GM13976 (cell line): ENCODE data around the gene AGMAT.

Source experiments
- DNase-seq: peaks from one replicate; pipeline ENCODE4 v3.0.0; 2012; ENCODE audit warnings: low spot score
- CTCF ChIP-seq: IDR thresholded peaks from 2 replicates; pipeline ENCODE4 v1.5.1; 2012; ENCODE audit warnings: borderline replicate concordance, mild to moderate bottlenecking; ENCODE audit not compliant: insufficient read depth; ENCODE audit errors: extremely low read depth, missing control alignments, control extremely low read depth
- in situ Hi-C: fragments of 300-500 bp; cut with MboI; formaldehyde crosslinking; loops from one replicate; pipeline ENCODE4 v1.12.0; 2022; ENCODE audit warnings: low sequenced_read_pairs, mixed read lengths, inconsistent platforms; ENCODE audit not compliant: unreplicated experiment

Gene AGMAT

DNA sequence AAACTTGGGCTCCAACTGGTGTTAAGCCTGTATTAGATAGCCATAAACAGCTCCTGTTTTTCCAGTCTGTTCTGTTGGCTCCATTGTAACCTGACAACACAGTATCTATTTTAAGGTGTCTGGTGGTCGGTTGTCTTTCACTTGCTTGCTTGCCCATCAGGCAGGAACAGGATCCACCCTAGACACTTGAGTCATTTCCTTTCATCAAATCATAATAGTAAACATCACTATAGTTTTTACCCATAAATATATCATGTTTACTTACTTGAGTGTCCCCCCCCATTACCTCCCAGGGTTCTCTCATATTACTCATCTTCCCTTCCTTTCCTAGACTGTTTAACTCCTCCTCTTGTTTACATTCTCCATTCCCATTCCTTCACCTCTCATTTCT lies 35.3 kb upstream of the AGMAT start:
- no peak for TF ChIP-seq CTCF
- no peak for DNase-seq
- in situ Hi-C loops: no loop called here

GRCh38 chr1:15618655-15619525 lies 34.0 kb upstream of the AGMAT start:
- in situ Hi-C loops: no loop called here
- DNase-seq: peak; percentile 33
- TF ChIP-seq CTCF: no peak

DNA sequence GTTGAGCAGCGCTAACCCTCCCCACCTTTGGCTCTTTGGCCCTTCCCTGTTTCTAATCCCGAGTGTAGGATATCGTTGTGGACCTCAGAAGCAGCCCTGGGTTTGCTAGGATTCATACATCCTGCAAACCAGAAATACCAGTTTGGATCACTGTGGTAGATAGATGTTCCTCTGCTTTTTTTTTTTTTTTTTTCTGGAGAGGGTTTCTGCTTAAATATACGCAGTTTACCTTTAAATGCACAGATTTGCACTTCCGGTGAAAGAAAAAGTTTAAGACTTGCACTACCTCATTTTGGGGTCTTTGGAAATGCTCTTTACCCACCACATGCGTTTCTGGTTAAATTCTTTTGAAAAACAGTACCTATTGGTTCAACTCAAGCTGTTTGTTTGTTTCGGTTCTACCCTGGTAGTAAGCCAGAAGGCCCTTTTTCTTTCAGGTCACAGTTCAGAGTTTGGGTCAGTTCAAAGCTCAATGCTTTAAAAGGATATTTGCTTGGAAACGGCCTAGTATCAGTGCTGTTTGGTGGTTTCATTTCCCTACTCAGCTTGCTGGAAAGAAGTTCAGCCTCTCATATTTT lies 33.3 kb upstream of the AGMAT start:
- DNase-seq: peak; percentile 62

DNA sequence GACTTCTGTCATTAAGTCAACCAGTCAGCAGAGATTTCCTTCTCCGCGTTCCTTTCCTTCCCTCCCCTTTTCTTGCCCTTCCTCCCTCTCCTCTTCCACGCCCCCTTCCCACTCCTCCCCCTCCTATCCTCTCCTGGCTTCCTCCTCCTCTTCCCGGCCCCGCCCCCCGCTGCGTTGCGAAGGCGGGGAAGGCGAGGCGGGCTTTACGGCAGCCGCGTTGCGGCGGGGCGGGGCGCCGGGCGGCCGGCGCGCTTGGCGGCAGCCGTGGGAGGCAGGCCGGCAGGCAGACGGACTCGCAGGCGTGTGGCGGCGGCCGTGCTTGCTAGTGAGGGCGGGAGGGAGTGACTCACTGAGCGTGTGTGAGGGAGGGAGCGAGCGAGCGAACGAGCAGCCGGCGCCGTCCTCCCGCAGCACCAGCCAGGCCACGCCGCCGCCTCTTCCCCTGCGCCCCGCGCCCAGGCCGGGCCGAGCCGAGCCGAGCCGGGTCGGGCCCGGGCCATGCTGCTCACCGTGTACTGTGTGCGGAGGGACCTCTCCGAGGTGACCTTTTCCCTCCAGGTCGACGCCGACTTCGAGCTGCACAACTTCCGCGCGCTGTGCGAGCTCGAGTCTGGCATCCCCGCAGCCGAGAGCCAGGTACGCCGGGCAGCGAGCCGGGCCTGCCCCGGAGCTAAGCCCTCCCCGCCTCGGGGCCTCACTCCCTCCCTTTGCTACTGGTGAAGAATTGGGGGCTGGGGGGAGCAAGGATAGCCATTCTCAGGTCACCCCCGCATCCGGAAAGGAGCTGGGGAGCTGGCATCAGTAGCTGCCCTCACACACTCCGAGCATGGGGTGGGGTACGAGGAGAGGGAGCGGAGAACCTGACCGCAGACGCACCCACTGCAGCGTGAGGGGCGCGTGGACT lies 32.6 kb upstream of the AGMAT start, which contains the start of gene DDI2:
TSS of gene DDI2 (plus strand) at position 286 of the 904 bp plus-strand sequence. CDS start at position 499, 213 bp downstream.
- peak; percentile 95 for DNase-seq
- in situ Hi-C loops: no loop called here
- no peak for TF ChIP-seq CTCF

More for the DNA sequence above, 33.3 kb upstream of the AGMAT start:
- in situ Hi-C loops: no loop called here
- TF ChIP-seq CTCF: no peak

DNA sequence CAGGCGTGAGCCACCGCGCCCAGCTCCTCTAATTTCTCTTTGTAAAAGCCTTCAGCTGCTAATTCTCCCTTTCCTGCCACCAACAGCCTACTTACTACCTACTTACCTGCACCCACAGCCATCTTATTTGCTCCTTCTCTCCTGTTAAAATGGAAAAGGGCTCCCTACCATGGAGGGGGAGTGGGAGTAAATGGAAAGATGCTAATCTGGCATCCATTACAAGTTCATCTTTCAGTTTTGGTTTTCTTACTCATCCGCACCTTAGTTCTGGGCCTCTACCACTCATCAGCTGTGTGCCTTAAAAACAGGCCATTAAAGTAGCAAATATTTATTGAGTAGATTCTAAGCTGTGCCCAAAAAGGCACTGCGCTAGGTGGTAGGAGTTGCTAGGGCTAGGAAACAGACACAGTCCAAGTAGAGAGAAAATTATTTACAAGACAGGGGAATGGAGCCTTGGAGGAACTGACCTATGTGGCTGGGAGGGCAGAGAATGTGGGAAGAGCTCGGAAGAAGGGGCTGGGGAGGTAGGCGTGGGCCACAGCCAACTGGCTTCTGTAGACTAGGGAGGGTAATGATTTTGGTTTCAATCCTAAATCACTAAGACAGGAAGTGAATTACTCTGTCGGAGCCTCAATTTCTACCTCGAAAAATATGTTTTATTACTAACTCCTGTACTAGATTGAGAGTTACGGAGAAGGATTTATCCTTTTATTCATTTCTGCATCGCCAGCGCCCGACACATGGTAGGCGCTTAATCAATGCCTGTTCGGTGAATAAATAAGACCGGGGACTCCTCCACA lies 31.7 kb upstream of the AGMAT start:
- DNase-seq: peak; percentile 37
- in situ Hi-C loops: no loop called here
- TF ChIP-seq CTCF: no peak
